Cerebellar nuclear complex (tissue), 1 donor: ENCODE measurements around the gene TEX22.

Source experiments
- DNase-seq, 2 experiments: peaks; one replicate each; lab custom pipeline; 2025; lab: John Stamatoyannopoulos, UW

The TEX22 gene

GRCh38 chr14:105456736-105457617 lies 58.6 kb downstream of the TEX22 start:
- DNase-seq: no peak

DNA sequence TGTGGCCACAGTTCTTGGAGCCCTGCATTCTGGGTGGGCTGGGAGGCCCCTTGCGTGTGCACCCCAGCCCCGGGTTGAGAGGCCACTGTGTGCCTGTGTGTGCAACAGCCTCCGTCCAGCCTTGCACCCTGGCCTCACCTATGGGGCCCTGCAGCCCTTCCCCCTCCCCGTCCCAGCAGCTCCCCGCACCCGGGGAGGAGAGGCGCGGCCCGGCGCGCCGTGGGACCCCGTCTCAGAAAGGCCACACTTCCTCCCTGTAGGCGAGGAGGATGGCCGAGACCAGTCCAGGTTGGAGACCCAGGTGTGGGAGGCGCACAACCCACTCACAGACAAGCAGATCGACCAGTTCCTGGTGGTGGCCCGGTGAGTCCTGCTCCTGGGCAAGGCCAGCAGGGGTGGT lies 59.7 kb downstream of the TEX22 start:
- no peak for DNase-seq

GRCh38 chr14:105458571-105458970 lies 60.2 kb downstream of the TEX22 start:
- DNase-seq: no peak

DNA sequence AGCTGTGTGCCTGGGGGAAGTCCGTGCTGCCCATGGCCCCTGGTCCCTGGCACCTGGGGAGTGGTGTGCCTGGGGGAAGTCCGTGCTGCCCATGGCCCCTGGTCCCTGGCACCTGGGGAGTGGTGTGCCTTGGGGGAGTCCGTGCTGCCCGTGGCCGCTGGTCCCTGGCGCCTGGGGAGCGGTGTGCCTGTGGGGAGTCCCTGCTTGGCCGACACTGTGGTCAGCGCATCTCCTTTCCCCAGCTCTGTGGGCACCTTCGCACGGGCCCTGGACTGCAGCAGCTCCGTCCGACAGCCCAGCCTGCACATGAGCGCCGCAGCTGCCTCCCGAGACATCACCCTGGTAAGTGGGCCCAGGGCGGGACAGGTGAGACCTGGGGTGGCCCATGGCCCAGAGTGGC lies 61.8 kb downstream of the TEX22 start:
- no peak for DNase-seq

GRCh38 chr14:105460616-105461015 lies 62.3 kb downstream of the TEX22 start:
- no peak for DNase-seq

- DNase-seq: no peak
Observed at GRCh38 chr14:105461903-105462302, 63.6 kb downstream of the TEX22 start.
